ENCODE measurements around the gene TGFB1I1.
A peak's percentile ranks its signal among the peaks of the same experiment; 100 is the strongest.

TGFB1I1 gene

GRCh38 chr16:31461201-31461920, 10.6 kb upstream of the TGFB1I1 start:
- no peak for TF ChIP-seq CTCF (IDR thresholded peaks at IDR 0.05; ENCODE audit: unreplicated experiment in 3 of 3)
- peak overlapping the region; percentile 97 to 99 (median 98) for H3K27ac Mint-ChIP-seq
- H3K4me1 Mint-ChIP-seq: peaks cover 22% of the 10 kb centered on the region
- no peaks in the 10 kb centered on the region for H3K27me3 Mint-ChIP-seq (ENCODE audit: low read depth)
- no peaks in the 10 kb centered on the region for H3K9me3 Mint-ChIP-seq
- H3K4me3 Mint-ChIP-seq: peak overlapping the region; percentile 60 to 93 (median 76)
- peaks cover 24% of the 10 kb centered on the region for H3K36me3 Mint-ChIP-seq (ENCODE audit: low read depth)

- H3K36me3 Mint-ChIP-seq (ENCODE audit: low read depth): peaks cover 29% of the 10 kb centered on the region
- no peaks in the 10 kb centered on the region for H3K27me3 Mint-ChIP-seq (ENCODE audit: low read depth)
- no peak overlapping the region for H3K27ac Mint-ChIP-seq
- H3K4me3 Mint-ChIP-seq: no peak overlapping the region
- no peak for TF ChIP-seq CTCF (IDR thresholded peaks at IDR 0.05; ENCODE audit: unreplicated experiment in 3 of 3)
- H3K4me1 Mint-ChIP-seq: peaks cover 18% of the 10 kb centered on the region
- H3K9me3 Mint-ChIP-seq: no peaks in the 10 kb centered on the region
Measured at GRCh38 chr16:31461921-31462804, 9.8 kb upstream of the TGFB1I1 start.

- Mint-ChIP-seq H3K9me3 (no peaks in the 10 kb centered on the region), H3K27ac (no peak overlapping the region), H3K27me3 (ENCODE audit: low read depth) (no peaks in the 10 kb centered on the region), H3K4me3 (no peak overlapping the region), H3K36me3 (ENCODE audit: low read depth) (peaks cover 29% of the 10 kb centered on the region), H3K4me1 (peaks cover 13% of the 10 kb centered on the region)
- no peak for TF ChIP-seq CTCF (IDR thresholded peaks at IDR 0.05; ENCODE audit: unreplicated experiment in 3 of 3)
Measured at GRCh38 chr16:31464348-31464769, 7.6 kb upstream of the TGFB1I1 start.

- H3K9me3 Mint-ChIP-seq: no peaks in the 10 kb centered on the region
- H3K4me1 Mint-ChIP-seq: peaks cover 13% of the 10 kb centered on the region
- peaks cover 29% of the 10 kb centered on the region for H3K36me3 Mint-ChIP-seq (ENCODE audit: low read depth)
- H3K27ac Mint-ChIP-seq: no peak overlapping the region
- no peak overlapping the region for H3K4me3 Mint-ChIP-seq
- H3K27me3 Mint-ChIP-seq (ENCODE audit: low read depth): no peaks in the 10 kb centered on the region
- no peak for TF ChIP-seq CTCF (IDR thresholded peaks at IDR 0.05; ENCODE audit: unreplicated experiment in 3 of 3)
Measured at GRCh38 chr16:31464781-31465260, 7.1 kb upstream of the TGFB1I1 start.

GRCh38 chr16:31465788-31466370, 6.1 kb upstream of the TGFB1I1 start:
- peaks cover 5% of the 10 kb centered on the region for H3K4me1 Mint-ChIP-seq

More at GRCh38 chr16:31465788-31466370, 6.1 kb upstream of the TGFB1I1 start:
- Mint-ChIP-seq H3K4me3 (no peak overlapping the region), H3K27ac (no peak overlapping the region), H3K27me3 (ENCODE audit: low read depth) (peaks cover under 1% of the 10 kb centered on the region), H3K9me3 (no peaks in the 10 kb centered on the region), H3K36me3 (ENCODE audit: low read depth) (peaks cover 29% of the 10 kb centered on the region)
- no peak for TF ChIP-seq CTCF (IDR thresholded peaks at IDR 0.05; ENCODE audit: unreplicated experiment in 3 of 3)

Measured in nephron (organoid).